ENCODE data around the gene EAF1. TPM values are rescaled to one million over a fixed set of nuclear protein-coding genes. Genes with fewer than 3 reads are reported as not detected.
"Not testable (repeated sequence)": the region's sequence is repeated elsewhere in the genome, so short reads cannot be mapped to it uniquely, and the experiment has no call there.

The EAF1 gene
- total and polyA plus RNA-seq, 12 donors = 2.3 to 12.4 (median 8.3) TPM

DNA sequence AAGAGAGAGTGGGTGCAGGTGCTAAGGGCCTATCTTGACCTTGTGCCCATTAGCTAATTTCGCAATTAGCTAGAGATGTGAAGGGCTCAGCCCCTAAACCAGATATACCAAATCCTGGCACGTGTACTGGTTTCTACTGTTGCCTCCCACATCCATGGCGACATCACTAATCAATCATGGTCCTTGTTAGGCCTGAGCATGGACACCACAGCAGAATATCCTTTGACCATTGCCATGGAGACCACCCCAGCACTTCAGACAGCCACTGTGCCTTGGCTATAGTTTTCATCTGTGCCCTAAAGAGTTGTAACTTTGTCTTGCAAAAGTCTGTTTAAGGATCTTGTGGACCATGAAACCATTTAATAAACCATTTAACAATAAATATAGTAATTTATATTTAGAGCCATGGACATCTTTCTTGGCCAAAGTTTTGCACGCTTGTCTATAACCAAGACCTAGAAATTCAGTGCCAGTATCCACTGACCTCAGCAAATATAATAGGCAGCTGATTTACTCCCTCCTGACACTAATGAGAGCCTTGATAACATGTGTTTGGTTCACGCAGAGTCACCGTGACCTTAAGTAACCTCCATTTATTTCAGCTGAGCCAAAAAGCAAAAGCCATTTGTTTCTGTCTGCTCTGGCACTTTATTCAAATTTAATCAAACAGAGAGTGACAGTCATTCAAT lies 50.7 kb downstream of the EAF1 start:
- 63 to 65% methylated on average over 6 of the region's 6 CpGs for WGBS, 2 donors
- H3K27ac ChIP-seq = peak overlapping the region in 6 of 10 donors; percentile 26 to 70 (median 52)
- peak; percentile 57 to 94 (median 85) for ATAC-seq
- no peak overlapping the region for H3K4me3 ChIP-seq
- H3K4me1 ChIP-seq = peaks cover 0 to 41% (median 12%) of the 10 kb centered on the region in 9 donors
- intact Hi-C loops (cut with DNase I) = no loop called here
- no peak for DNase-seq
- H3K27me3 ChIP-seq = no peaks in the 10 kb centered on the region
- TF ChIP-seq, protein P1, sequence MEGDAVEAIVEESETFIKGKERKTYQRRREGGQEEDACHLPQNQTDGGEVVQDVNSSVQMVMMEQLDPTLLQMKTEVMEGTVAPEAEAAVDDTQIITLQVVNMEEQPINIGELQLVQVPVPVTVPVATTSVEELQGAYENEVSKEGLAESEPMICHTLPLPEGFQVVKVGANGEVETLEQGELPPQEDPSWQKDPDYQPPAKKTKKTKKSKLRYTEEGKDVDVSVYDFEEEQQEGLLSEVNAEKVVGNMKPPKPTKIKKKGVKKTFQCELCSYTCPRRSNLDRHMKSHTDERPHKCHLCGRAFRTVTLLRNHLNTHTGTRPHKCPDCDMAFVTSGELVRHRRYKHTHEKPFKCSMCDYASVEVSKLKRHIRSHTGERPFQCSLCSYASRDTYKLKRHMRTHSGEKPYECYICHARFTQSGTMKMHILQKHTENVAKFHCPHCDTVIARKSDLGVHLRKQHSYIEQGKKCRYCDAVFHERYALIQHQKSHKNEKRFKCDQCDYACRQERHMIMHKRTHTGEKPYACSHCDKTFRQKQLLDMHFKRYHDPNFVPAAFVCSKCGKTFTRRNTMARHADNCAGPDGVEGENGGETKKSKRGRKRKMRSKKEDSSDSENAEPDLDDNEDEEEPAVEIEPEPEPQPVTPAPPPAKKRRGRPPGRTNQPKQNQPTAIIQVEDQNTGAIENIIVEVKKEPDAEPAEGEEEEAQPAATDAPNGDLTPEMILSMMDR (IDR thresholded peaks at IDR 0.05) = no peak
- peaks cover 0 to 14% (median 0%) of the 10 kb centered on the region in 9 donors for H3K36me3 ChIP-seq
- H3K9me3 ChIP-seq = peaks cover 0 to 7% (median 0%) of the 10 kb centered on the region in 11 donors

DNA sequence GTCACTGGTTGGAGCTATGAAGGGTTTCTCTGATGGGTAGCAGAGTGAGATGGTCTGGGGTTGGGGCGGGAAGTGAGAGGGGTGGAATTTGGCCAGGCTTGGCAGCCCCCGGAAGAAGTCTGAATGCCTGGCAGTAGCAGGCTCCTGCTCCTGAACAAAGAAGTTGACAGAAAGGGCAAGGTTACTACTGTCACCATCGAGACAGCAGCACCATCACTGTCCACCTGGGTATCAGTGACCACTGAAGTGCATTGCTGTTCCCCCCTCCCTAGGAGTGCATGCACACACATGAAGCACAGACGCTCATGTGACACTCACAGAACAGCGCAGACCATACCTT lies 51.2 kb downstream of the EAF1 start:
- Histone ChIP-seq H3K9me3 (peaks cover 0 to 7% (median 0%) of the 10 kb centered on the region in 11 donors), H3K4me3 (no peak overlapping the region), H3K27me3 (no peaks in the 10 kb centered on the region), H3K4me1 (peaks cover 0 to 41% (median 12%) of the 10 kb centered on the region in 9 donors), H3K27ac (peak overlapping the region in 4 of 10 donors; percentile 45 to 70 (median 61)), H3K36me3 (peaks cover 0 to 10% (median 0%) of the 10 kb centered on the region in 9 donors)
- DNase-seq (no peak), ATAC-seq (peak; percentile 20 to 79 (median 60))
- intact Hi-C loops (cut with DNase I) = no loop called here
- TF ChIP-seq, protein P1 (IDR thresholded peaks at IDR 0.05) = no peak
- WGBS, 2 donors = 58 to 67% methylated on average over 5 of the region's 5 CpGs

DNA sequence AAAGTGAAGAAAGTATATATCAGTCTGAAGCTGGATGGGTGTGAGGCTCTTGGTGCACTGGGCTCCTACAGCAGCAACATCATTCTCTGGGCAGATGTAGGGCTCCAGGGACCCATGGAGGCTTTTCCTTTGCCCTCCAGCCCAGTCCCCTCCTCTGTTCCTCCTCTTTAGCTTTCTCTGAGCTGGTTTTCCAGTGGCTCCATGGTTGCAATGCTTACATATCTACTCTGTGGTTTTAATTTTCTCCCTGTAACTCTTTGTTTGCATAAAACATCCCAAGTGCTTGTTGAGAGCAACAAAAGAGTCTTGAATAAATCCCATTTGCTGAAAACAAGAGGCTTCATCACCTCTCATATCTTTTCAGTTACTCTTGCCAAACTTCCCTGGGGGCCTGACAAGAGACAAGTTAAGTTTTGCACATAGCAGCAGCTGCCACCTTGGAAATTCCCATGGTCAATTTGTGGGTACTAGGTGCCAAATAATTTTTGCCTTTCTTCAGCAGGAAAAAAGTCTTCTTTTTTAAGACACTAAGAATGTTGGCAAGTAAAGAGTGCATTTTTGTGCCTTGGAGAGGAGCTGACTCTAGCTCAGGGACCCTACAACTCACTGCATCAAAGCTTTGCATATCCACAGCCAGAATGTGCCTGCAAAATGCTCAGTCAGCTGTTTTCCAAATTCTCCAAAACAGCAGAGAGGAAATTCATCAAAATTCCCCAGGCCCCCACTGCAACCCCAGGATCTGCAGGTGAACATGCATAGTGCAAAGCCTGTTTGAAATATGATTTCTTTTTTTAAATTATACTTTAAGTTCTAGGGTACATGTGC lies 52.2 kb downstream of the EAF1 start:
- no peak overlapping the region for H3K27ac ChIP-seq
- no peak overlapping the region for H3K4me3 ChIP-seq
- no peak for DNase-seq
- H3K9me3 ChIP-seq = peaks cover 0 to 7% (median 0%) of the 10 kb centered on the region in 11 donors
- intact Hi-C loops (cut with DNase I) = no loop called here
- no peaks in the 10 kb centered on the region for H3K27me3 ChIP-seq
- ATAC-seq = no peak
- H3K4me1 ChIP-seq = peaks cover 0 to 41% (median 12%) of the 10 kb centered on the region in 9 donors
- peaks cover 0 to 6% (median 0%) of the 10 kb centered on the region in 9 donors for H3K36me3 ChIP-seq
- TF ChIP-seq, protein P1 (IDR thresholded peaks at IDR 0.05) = no peak

DNA sequence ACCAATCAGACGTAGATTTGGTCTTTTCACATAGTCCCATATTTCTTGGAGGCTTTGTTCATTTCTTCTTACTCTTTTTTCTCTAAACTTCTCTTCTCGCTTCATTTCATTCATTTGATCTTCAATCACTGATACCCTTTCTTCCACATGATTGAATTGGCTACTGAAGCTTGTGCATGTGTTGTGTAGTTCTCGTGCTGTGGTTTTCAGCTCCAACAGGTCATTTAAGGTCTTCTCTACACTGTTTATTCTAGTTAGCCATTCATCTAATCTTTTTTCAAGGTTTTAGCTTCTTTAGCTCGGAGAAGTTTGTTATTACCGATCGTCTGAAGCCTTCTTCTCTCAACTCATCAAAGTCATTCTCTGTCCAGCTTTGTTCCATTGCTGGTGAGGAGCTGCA lies 57.2 kb downstream of the EAF1 start:
- intact Hi-C loops (cut with DNase I); H3K9me3 ChIP-seq; DNase-seq; H3K4me3 ChIP-seq; ATAC-seq; H3K4me1 ChIP-seq; H3K27ac ChIP-seq; H3K27me3 ChIP-seq: not testable (repeated sequence)
- H3K36me3 ChIP-seq = peaks cover 0 to 30% (median 0%) of the 10 kb centered on the region in 9 donors
- WGBS, 2 donors = 94 to 96% methylated on average over 6 of the region's 6 CpGs
